K562 (cell line): ENCODE measurements around the gene ANP32B. TPM values are rescaled to one million over a fixed set of nuclear protein-coding genes. Genes with fewer than 3 reads are reported as not detected.

ENCODE experiments used
- BCL6 ChIP-seq: fragments of 250-450 bp; sonication (Bioruptor Pico); IDR thresholded peaks from 2 replicates; pipeline ENCODE4 v1.4.0; 2020
- BCOR ChIP-seq: fragments of 450-650 bp; IDR thresholded peaks from 2 replicates; pipeline ENCODE4 v1.6.1; 2016
- ETV1 ChIP-seq: fragments of 450-650 bp; conservative IDR thresholded peaks from 2 replicates; pipeline ENCODE4 v1.6.1; 2016; ENCODE audit warnings: missing genetic modification characterization, control low read depth, low read depth, missing compliant biosample characterization
- GTF2E2 ChIP-seq: fragments of 200-800 bp; sonication (Bioruptor generic); IDR thresholded peaks from 2 replicates; pipeline ENCODE4 v1.6.1; 2016; ENCODE audit warnings: missing genetic modification characterization, missing compliant biosample characterization
- HBP1 ChIP-seq: fragments of 450-650 bp; formaldehyde crosslinking; IDR thresholded peaks from 2 replicates; pipeline ENCODE4 v1.4.0; 2022; ENCODE audit warnings: missing genetic modification characterization
- MAZ ChIP-seq, 2 experiments: fragments of 450-650 bp in 1 of 2; sonication (generic) in 1 of 2; formaldehyde crosslinking; IDR thresholded peaks in 1 of 2; conservative IDR thresholded peaks in 1 of 2; 2 replicates each; pipeline versions ENCODE4 v1.4.0 to v1.5.0; 2020; ENCODE audit warnings: mild to moderate bottlenecking in 1 of 2, missing genetic modification reagents in 1 of 2
- NEUROD1 ChIP-seq: fragments of 150-350 bp; IDR thresholded peaks from 2 replicates; pipeline ENCODE4 v1.6.1; 2014; ENCODE audit warnings: borderline replicate concordance, low read length, low read depth; ENCODE audit not compliant: partially characterized antibody
- NFE2L1 ChIP-seq: fragments of 450-650 bp; IDR thresholded peaks from 2 replicates; pipeline ENCODE4 v1.6.1; 2016; ENCODE audit warnings: missing genetic modification characterization, low read depth, mild to moderate bottlenecking, missing compliant biosample characterization, moderate library complexity, borderline replicate concordance
- NFIX ChIP-seq: fragments of 250-450 bp; sonication (Bioruptor Pico); IDR thresholded peaks from 2 replicates; pipeline ENCODE4 v1.4.0; 2020; ENCODE audit warnings: low read depth, mild to moderate bottlenecking, moderate library complexity
- PHB2 ChIP-seq: fragments of 450-650 bp; IDR thresholded peaks from 2 replicates; pipeline ENCODE4 v1.6.1; 2017; ENCODE audit warnings: low read depth
- PPARD ChIP-seq: fragments of 250-450 bp; sonication (Bioruptor Pico); IDR thresholded peaks from 2 replicates; pipeline ENCODE4 v1.8.0; 2022; ENCODE audit warnings: inconsistent platforms, mild to moderate bottlenecking, moderate library complexity
- PTRF ChIP-seq: fragments of 450-650 bp; IDR thresholded peaks from 2 replicates; pipeline ENCODE4 v1.6.1; 2016; ENCODE audit warnings: mild to moderate bottlenecking, missing genetic modification characterization, missing compliant biosample characterization
- RBM22 ChIP-seq: fragments of 200-400 bp; formaldehyde crosslinking; IDR thresholded peaks from 2 replicates; pipeline ENCODE4 v1.6.1; 2018; ENCODE audit warnings: low read length, low read depth; ENCODE audit not compliant: poor library complexity, severe bottlenecking
- TCF15 ChIP-seq: fragments of 250-450 bp; sonication (Bioruptor Pico); IDR thresholded peaks from 2 replicates; pipeline ENCODE4 v1.8.0; 2022; ENCODE audit warnings: moderate library complexity, mild to moderate bottlenecking, inconsistent platforms
- ZMIZ1 ChIP-seq, 2 experiments: fragments of 150-350 bp in 1 of 2; IDR thresholded peaks; 2 replicates each; pipeline ENCODE4 v1.6.1; 2012 to 2016; ENCODE audit warnings: low read depth in 2 of 2, low read length in 2 of 2, mild to moderate bottlenecking in 1 of 2, moderate library complexity in 1 of 2
- ZNF444 ChIP-seq: fragments of 250-450 bp; sonication (Bioruptor Pico); IDR thresholded peaks from 2 replicates; pipeline ENCODE4 v1.4.0; 2020; ENCODE audit warnings: mild to moderate bottlenecking, moderate library complexity
- ZNF696 ChIP-seq: fragments of 250-450 bp; sonication (Bioruptor Pico); conservative IDR thresholded peaks from 2 replicates; pipeline ENCODE4 v1.4.0; 2020; ENCODE audit warnings: mild to moderate bottlenecking, moderate library complexity
- polyA plus RNA-seq, 8 experiments: library from polyadenylated mRNA; depleted of rRNA in 4 of 8; stranded (reverse) in 5 of 8; unstranded in 3 of 8; fragments of >200 nt; fragmentation: Nextera tagmentation in 2 of 8; fragmentation: Illumina TruSeq in 1 of 8; extraction: Ambion mirVana in 2 of 8; extraction: Trizol in 1 of 8; gene quantifications; 2 replicates each; pipeline versions ENCODE4 v1.2.1 to v1.2.3, GENCODE V29; 2011 to 2014; ENCODE audit warnings: inconsistent platforms in 1 of 8, missing spikeins in 1 of 8
- total RNA-seq, 7 experiments: library from RNA; depleted of rRNA in 6 of 7; stranded (reverse); fragments of >200 nt in 6 of 7; fragmentation: Illumina TruSeq in 2 of 7; extraction: Trizol in 2 of 7; gene quantifications; 2 replicates each; pipeline versions ENCODE4 v1.2.1 to v1.2.3, GENCODE V29; 2011 to 2021; ENCODE audit warnings: low replicate concordance in 1 of 7
- TF ChIP-seq, protein P1 (sequence below): sonication (generic); formaldehyde crosslinking; IDR thresholded peaks from 2 replicates; pipeline ENCODE4 v1.9.0; 2022; ENCODE audit warnings: mild to moderate bottlenecking, missing genetic modification reagents
- TF ChIP-seq, protein P2 (sequence below): fragments of 250-450 bp; sonication (Bioruptor Pico); IDR thresholded peaks from 2 replicates; pipeline ENCODE4 v1.8.0; 2021; ENCODE audit warnings: moderate library complexity, mild to moderate bottlenecking, inconsistent platforms
- TF ChIP-seq, protein P3 (sequence below): IDR thresholded peaks from 2 replicates; pipeline ENCODE4 v1.6.1; 2011; ENCODE audit not compliant: insufficient read length; ENCODE audit errors: extremely low read depth

Gene ANP32B
- total and polyA plus RNA-seq, 9 of the 15 experiments (the other 6 are each of a cell fraction or from before 2014, with no cell fraction given) = 68.9 to 815 (median 141) TPM

DNA sequence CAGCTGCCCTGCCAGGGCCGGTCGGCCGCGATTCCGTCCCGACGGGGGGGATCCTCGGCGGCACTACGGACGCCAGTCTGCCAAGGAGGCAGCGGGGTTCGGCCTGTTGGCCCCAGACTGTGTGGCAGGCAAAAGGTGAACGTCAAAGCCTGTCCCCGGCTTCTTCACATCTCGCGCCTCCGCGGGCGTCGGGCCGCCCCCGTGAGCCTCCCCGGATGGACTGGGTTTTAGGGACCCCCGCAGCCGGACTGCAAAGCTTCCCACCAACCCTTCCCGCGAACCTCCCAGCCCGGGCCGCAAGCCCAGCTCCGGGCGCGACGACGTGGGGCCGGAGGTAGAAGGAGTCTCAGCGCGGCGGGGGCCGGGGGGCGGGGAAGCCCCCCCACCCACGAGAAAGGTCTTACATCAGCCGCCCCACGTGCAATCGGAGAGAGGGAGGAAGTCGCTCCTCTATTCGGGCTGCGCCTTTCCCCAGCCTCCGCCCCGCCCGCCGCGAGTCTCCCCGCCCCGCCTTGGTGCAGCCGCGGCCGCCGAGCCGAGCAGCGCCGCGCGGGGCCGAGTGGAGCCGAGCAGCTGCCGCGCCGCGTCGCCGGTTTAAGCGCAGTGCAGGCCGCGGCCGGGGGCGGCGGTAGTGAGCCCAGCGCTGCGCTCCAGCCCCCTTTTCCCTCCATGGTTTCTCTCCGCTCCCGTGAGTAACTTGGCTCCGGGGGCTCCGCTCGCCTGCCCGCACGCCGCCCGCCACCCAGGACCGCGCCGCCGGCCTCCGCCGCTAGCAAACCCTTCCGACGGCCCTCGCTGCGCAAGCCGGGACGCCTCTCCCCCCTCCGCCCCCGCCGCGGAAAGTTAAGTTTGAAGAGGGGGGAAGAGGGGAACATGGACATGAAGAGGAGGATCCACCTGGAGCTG, at the start of gene ANP32B (continued):
- TF ChIP-seq ZMIZ1 (IDR thresholded peaks at IDR 0.05; ENCODE audit: low read depth in 2 of 2, low read length in 2 of 2) = no peak
- 0 out of 2 replicates have a peak, but pooled peaks have one; percentile 61 for TF ChIP-seq BCL6
- TF ChIP-seq RBM22 = peak; percentile 52
- no peak for TF ChIP-seq HBP1 (CRISPR knock-in tag)
- TF ChIP-seq NFE2L1 (tag) = no peak
- TF ChIP-seq PPARD (CRISPR knock-in tag) = no peak
- no peak for TF ChIP-seq NFIX (CRISPR knock-in tag)
- no peak for TF ChIP-seq BCOR
- TF ChIP-seq TCF15 = peak; percentile 70; the same call in 1 of the 2 replicates
- peak; percentile 98 for TF ChIP-seq MAZ (CRISPR knock-in tag; conservative IDR thresholded peaks at IDR 0.05 in 1 of 2, IDR thresholded peaks at IDR 0.05 in 1 of 2)
- peak; percentile 83 for TF ChIP-seq NEUROD1
- TF ChIP-seq ETV1 (tag) = peak; percentile 84
- no peak; the same call in 1 of the 2 replicates for TF ChIP-seq ZNF444 (CRISPR knock-in tag)
- no peak for TF ChIP-seq PTRF (tag)
- TF ChIP-seq, protein P1, sequence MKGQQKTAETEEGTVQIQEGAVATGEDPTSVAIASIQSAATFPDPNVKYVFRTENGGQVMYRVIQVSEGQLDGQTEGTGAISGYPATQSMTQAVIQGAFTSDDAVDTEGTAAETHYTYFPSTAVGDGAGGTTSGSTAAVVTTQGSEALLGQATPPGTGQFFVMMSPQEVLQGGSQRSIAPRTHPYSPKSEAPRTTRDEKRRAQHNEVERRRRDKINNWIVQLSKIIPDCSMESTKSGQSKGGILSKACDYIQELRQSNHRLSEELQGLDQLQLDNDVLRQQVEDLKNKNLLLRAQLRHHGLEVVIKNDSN (CRISPR knock-in tag) = peak; percentile 56
- TF ChIP-seq, protein P2, sequence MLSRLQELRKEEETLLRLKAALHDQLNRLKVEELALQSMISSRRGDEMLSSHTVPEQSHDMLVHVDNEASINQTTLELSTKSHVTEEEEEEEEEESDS (CRISPR knock-in tag) = no peak
- TF ChIP-seq, protein P3, sequence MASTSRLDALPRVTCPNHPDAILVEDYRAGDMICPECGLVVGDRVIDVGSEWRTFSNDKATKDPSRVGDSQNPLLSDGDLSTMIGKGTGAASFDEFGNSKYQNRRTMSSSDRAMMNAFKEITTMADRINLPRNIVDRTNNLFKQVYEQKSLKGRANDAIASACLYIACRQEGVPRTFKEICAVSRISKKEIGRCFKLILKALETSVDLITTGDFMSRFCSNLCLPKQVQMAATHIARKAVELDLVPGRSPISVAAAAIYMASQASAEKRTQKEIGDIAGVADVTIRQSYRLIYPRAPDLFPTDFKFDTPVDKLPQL = no peak
- TF ChIP-seq GTF2E2 (tag) = peak; percentile 68; the same call in 1 of the 2 replicates
- TF ChIP-seq PHB2 = no peak
- TF ChIP-seq ZNF696 (CRISPR knock-in tag) = no peak
